GM10847 (cell line): ENCODE data around the gene PRSS58.

Experiments
- POLR2A ChIP-seq: IDR thresholded peaks from 2 replicates; pipeline ENCODE4 v1.6.1; 2011; ENCODE audit not compliant: insufficient read length; ENCODE audit errors: extremely low read depth

PRSS58 gene

GRCh38 chr7:142257958-142258357, at the start of gene PRSS58:
PRSS58 (minus strand) TSS chr7:142258058; CDS start chr7:142257707, 351 bp downstream.
- no peak for TF ChIP-seq POLR2A

GRCh38 chr7:142307246-142307900, 49.5 kb upstream of the PRSS58 start:
- no peak for TF ChIP-seq POLR2A

GRCh38 chr7:142303650-142304049, 45.8 kb upstream of the PRSS58 start:
- TF ChIP-seq POLR2A, result no peak

GRCh38 chr7:142301923-142302550, 44.2 kb upstream of the PRSS58 start:
- no peak for TF ChIP-seq POLR2A

- no peak for TF ChIP-seq POLR2A
These were observed 43.4 kb upstream of the PRSS58 start for GRCh38 chr7:142301299-142301698.

GRCh38 chr7:142300689-142301088, 42.8 kb upstream of the PRSS58 start:
- TF ChIP-seq POLR2A, result no peak

GRCh38 chr7:142299237-142299781, 41.5 kb upstream of the PRSS58 start:
- TF ChIP-seq POLR2A, result no peak

- no peak for TF ChIP-seq POLR2A
These were observed 40.8 kb upstream of the PRSS58 start for GRCh38 chr7:142298627-142299026.

- TF ChIP-seq POLR2A, result no peak
These were observed 40.2 kb upstream of the PRSS58 start for GRCh38 chr7:142298009-142298408.

GRCh38 chr7:142280263-142280662, 22.4 kb upstream of the PRSS58 start:
- TF ChIP-seq POLR2A, result no peak

- TF ChIP-seq POLR2A, result no peak
These were observed 21.7 kb upstream of the PRSS58 start for GRCh38 chr7:142279601-142280000.

- TF ChIP-seq POLR2A, result no peak
These were observed 17.2 kb upstream of the PRSS58 start for GRCh38 chr7:142275028-142275427.

GRCh38 chr7:142272841-142273240, 15.0 kb upstream of the PRSS58 start:
- no peak for TF ChIP-seq POLR2A

GRCh38 chr7:142263598-142264380, 5.9 kb upstream of the PRSS58 start:
- TF ChIP-seq POLR2A, result no peak

GRCh38 chr7:142250705-142251104, 7.2 kb downstream of the PRSS58 start:
- TF ChIP-seq POLR2A, result no peak

GRCh38 chr7:142249918-142250317, 7.9 kb downstream of the PRSS58 start:
- no peak for TF ChIP-seq POLR2A
